Upper lobe of left lung (tissue), 4 donors: ENCODE measurements around the gene KCNQ4.

ENCODE experiments used
- EP300 ChIP-seq, 4 donors: sonication (generic); formaldehyde crosslinking; IDR thresholded peaks; one replicate each; pipeline ENCODE4 v1.5.1; 2017; ENCODE audit warnings: antibody characterized with exemption in 4 of 4, control low read depth in 2 of 4
- POLR2A ChIP-seq, 4 donors: fragments of 450-650 bp; IDR thresholded peaks; one replicate each; pipeline ENCODE4 v1.5.1; 2016 to 2017; ENCODE audit warnings: antibody characterized with exemption in 4 of 4, mild to moderate bottlenecking in 2 of 4
- POLR2AphosphoS5 ChIP-seq, 2 donors: sonication (generic); formaldehyde crosslinking; IDR thresholded peaks; one replicate each; pipeline ENCODE4 v1.5.1; 2017; ENCODE audit warnings: antibody characterized with exemption in 2 of 2
- TF ChIP-seq, protein P1 (sequence below), 6 experiments: fragments of 450-650 bp in 4 of 6; fragments of 200-600 bp in 2 of 6; sonication (generic) in 2 of 6; IDR thresholded peaks; one replicate each; pipeline ENCODE4 v1.5.1; 2016 to 2019; ENCODE audit warnings: antibody characterized with exemption in 6 of 6

DNA sequence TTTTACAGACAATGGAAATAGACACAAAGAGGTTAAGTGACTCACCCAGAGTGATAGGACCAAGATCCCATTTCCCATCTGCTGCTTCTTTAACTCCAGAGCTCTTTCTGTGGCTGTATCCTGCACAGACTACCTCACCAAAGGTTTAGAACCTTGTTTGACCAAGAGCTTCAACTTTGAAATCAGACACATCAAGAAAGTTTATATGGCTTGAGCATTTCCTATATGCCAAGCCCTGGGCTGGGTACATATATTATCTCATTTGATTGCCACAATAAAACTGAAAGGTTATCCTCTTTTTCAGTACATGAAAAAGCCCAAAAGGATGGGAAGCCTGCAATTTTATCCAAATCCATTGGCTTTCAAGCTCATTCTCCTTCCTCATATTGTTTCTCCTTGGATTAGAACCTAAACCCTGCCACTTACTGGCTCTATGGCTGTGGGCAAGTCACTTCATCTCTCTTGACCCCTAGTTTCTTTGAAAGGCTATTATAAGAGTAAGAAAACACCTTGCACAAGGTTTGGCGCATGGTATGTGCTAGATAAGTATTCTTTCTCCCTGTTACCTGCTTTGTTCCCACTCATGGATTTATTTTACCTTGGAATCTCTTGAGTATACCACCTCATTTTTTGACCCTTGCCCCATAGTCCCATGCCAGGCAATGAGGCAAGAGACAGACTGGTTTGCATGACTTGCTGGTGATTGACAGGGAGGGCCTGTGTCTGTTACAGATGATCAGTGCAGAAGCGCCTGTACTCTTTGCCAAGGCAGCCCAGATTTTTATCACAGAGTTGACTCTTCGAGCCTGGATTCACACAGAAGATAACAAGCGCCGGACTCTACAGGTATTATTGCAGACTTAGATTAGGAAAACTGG, 34.5 kb upstream of the KCNQ4 start:
- TF ChIP-seq EP300 (IDR thresholded peaks at IDR 0.05) (no peak), POLR2A (IDR thresholded peaks at IDR 0.05) (no peak), POLR2AphosphoS5 (IDR thresholded peaks at IDR 0.05) (no peak)
- TF ChIP-seq, protein P1, sequence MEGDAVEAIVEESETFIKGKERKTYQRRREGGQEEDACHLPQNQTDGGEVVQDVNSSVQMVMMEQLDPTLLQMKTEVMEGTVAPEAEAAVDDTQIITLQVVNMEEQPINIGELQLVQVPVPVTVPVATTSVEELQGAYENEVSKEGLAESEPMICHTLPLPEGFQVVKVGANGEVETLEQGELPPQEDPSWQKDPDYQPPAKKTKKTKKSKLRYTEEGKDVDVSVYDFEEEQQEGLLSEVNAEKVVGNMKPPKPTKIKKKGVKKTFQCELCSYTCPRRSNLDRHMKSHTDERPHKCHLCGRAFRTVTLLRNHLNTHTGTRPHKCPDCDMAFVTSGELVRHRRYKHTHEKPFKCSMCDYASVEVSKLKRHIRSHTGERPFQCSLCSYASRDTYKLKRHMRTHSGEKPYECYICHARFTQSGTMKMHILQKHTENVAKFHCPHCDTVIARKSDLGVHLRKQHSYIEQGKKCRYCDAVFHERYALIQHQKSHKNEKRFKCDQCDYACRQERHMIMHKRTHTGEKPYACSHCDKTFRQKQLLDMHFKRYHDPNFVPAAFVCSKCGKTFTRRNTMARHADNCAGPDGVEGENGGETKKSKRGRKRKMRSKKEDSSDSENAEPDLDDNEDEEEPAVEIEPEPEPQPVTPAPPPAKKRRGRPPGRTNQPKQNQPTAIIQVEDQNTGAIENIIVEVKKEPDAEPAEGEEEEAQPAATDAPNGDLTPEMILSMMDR (IDR thresholded peaks at IDR 0.05), result no peak
